ENCODE data around the gene DBNL. TPM values are rescaled to one million over a fixed set of nuclear protein-coding genes. Genes with fewer than 3 reads are reported as not detected.
A peak's percentile ranks its signal among the peaks of the same experiment; 100 is the strongest.

DBNL gene
- total RNA-seq, 2 experiments from 2014 or later: 148 to 153 TPM

GRCh38 chr7:44080686-44081265 lies 36.3 kb downstream of the DBNL start:
- no peaks in the 10 kb centered on the region for H3K27me3 Mint-ChIP-seq
- peak overlapping the region; percentile 95 for H3K27ac Mint-ChIP-seq
- H3K36me3 Mint-ChIP-seq: peaks cover 22% of the 10 kb centered on the region
- DNase-seq (no peak), ATAC-seq (no peak)
- peaks cover 45% of the 10 kb centered on the region for H3K4me1 Mint-ChIP-seq
- CTCF ChIA-PET: interaction anchor here (0.7 to 2.0 kb wide), 8 partner anchors 8 to 485 kb away, joined by 3 to 9 read pairs (median 4); partner anchors contain the start of gene YKT6
- H3K9me3 Mint-ChIP-seq (ENCODE audit: low read depth): no peaks in the 10 kb centered on the region
- peak overlapping the region; percentile 89 for H3K4me3 Mint-ChIP-seq

- no peaks in the 10 kb centered on the region for H3K27me3 Mint-ChIP-seq
- CTCF ChIA-PET: interaction anchor here (0.7 to 2.0 kb wide), 10 partner anchors 9 to 484 kb away, joined by 3 to 9 read pairs (median 4); partner anchors contain the start of genes DBNL, POLD2 and YKT6
- peak; percentile 70 for DNase-seq
Measured at GRCh38 chr7:44081266-44081748, 36.8 kb downstream of the DBNL start.

GRCh38 chr7:44082541-44083207 lies 38.2 kb downstream of the DBNL start:
- peak; percentile 99 for DNase-seq
- Mint-ChIP-seq H3K27me3 (no peaks in the 10 kb centered on the region), H3K27ac (peak overlapping the region; percentile 67), H3K4me1 (peaks cover 42% of the 10 kb centered on the region), H3K36me3 (peaks cover 18% of the 10 kb centered on the region), H3K4me3 (peak overlapping the region; percentile 89), H3K9me3 (ENCODE audit: low read depth) (no peaks in the 10 kb centered on the region)
- peak; percentile 95 for ATAC-seq
- CTCF ChIA-PET: no interaction called here

More at GRCh38 chr7:44081266-44081748, 36.8 kb downstream of the DBNL start:
- Mint-ChIP-seq H3K4me3 (peak overlapping the region; percentile 89), H3K36me3 (peaks cover 20% of the 10 kb centered on the region), H3K4me1 (peaks cover 45% of the 10 kb centered on the region), H3K27ac (peak overlapping the region; percentile 95), H3K9me3 (ENCODE audit: low read depth) (no peaks in the 10 kb centered on the region)
- ATAC-seq: no peak

- no peaks in the 10 kb centered on the region for H3K9me3 Mint-ChIP-seq (ENCODE audit: low read depth)
- peak overlapping the region; percentile 12 for H3K27ac Mint-ChIP-seq
- DNase-seq (no peak), ATAC-seq (no peak)
- peak overlapping the region; percentile 37 for H3K4me3 Mint-ChIP-seq
- no peaks in the 10 kb centered on the region for H3K27me3 Mint-ChIP-seq
- H3K36me3 Mint-ChIP-seq: peaks cover 9% of the 10 kb centered on the region
- CTCF ChIA-PET: interaction anchor here (0.9 to 3.1 kb wide), 3 partner anchors 9 to 39 kb away, joined by 3 to 14 read pairs (median 3); partner anchors contain the start of gene DBNL
- H3K4me1 Mint-ChIP-seq: peaks cover 33% of the 10 kb centered on the region
Measured at GRCh38 chr7:44083796-44084195, 39.3 kb downstream of the DBNL start.

GRCh38 chr7:44084701-44085100 lies 40.2 kb downstream of the DBNL start:
- CTCF ChIA-PET: interaction anchor here (0.7 to 3.1 kb wide), 2 partner anchors 10 to 14 kb away, joined by 3 to 14 read pairs; no protein-coding TSS in a partner anchor
- Mint-ChIP-seq H3K36me3 (peaks cover 6% of the 10 kb centered on the region), H3K27ac (no peak overlapping the region), H3K9me3 (ENCODE audit: low read depth) (no peaks in the 10 kb centered on the region), H3K27me3 (no peaks in the 10 kb centered on the region), H3K4me3 (no peak overlapping the region), H3K4me1 (peaks cover 27% of the 10 kb centered on the region)
- ATAC-seq (no peak), DNase-seq (no peak)

GRCh38 chr7:44085546-44085945 lies 41.0 kb downstream of the DBNL start:
- Mint-ChIP-seq H3K9me3 (ENCODE audit: low read depth) (no peaks in the 10 kb centered on the region), H3K27me3 (no peaks in the 10 kb centered on the region), H3K27ac (no peak overlapping the region), H3K4me3 (no peak overlapping the region), H3K4me1 (peaks cover 19% of the 10 kb centered on the region), H3K36me3 (peaks cover 6% of the 10 kb centered on the region)
- CTCF ChIA-PET: interaction anchor here (3.1 kb wide), 1 partner anchor 13 kb away, joined by 14 read pairs; no protein-coding TSS in a partner anchor
- DNase-seq (no peak), ATAC-seq (no peak)

- CTCF ChIA-PET: interaction anchor here (3.1 kb wide), 1 partner anchor 12 kb away, joined by 14 read pairs; no protein-coding TSS in a partner anchor
- no peak for ATAC-seq
- no peaks in the 10 kb centered on the region for H3K36me3 Mint-ChIP-seq
- no peak for DNase-seq
- H3K27ac Mint-ChIP-seq: no peak overlapping the region
- no peaks in the 10 kb centered on the region for H3K9me3 Mint-ChIP-seq (ENCODE audit: low read depth)
- peaks cover 11% of the 10 kb centered on the region for H3K4me1 Mint-ChIP-seq
- no peak overlapping the region for H3K4me3 Mint-ChIP-seq
- H3K27me3 Mint-ChIP-seq: no peaks in the 10 kb centered on the region
Measured at GRCh38 chr7:44086627-44087026, 42.1 kb downstream of the DBNL start.

- H3K36me3 Mint-ChIP-seq: no peaks in the 10 kb centered on the region
- no peak overlapping the region for H3K4me3 Mint-ChIP-seq
- no peak for ATAC-seq
- CTCF ChIA-PET: interaction anchor here (0.9 kb wide), 2 partner anchors 9 to 403 kb away, joined by 3 read pairs; partner anchors contain the start of gene NUDCD3
- no peak overlapping the region for H3K27ac Mint-ChIP-seq
- H3K9me3 Mint-ChIP-seq (ENCODE audit: low read depth): no peaks in the 10 kb centered on the region
- no peaks in the 10 kb centered on the region for H3K27me3 Mint-ChIP-seq
- H3K4me1 Mint-ChIP-seq: peaks cover 5% of the 10 kb centered on the region
- DNase-seq: no peak
Measured at GRCh38 chr7:44087911-44088838, 43.7 kb downstream of the DBNL start.

GRCh38 chr7:44093102-44093641 lies 48.7 kb downstream of the DBNL start:
- H3K4me3 Mint-ChIP-seq: no peak overlapping the region
- H3K27me3 Mint-ChIP-seq: no peaks in the 10 kb centered on the region
- H3K4me1 Mint-ChIP-seq: peaks cover 19% of the 10 kb centered on the region
- no peak for DNase-seq
- no peaks in the 10 kb centered on the region for H3K9me3 Mint-ChIP-seq (ENCODE audit: low read depth)
- no peak overlapping the region for H3K27ac Mint-ChIP-seq
- H3K36me3 Mint-ChIP-seq: no peaks in the 10 kb centered on the region
- ATAC-seq: no peak
- CTCF ChIA-PET: no interaction called here

- Mint-ChIP-seq H3K4me3 (no peak overlapping the region), H3K27me3 (no peaks in the 10 kb centered on the region), H3K36me3 (no peaks in the 10 kb centered on the region), H3K4me1 (peaks cover 24% of the 10 kb centered on the region), H3K27ac (no peak overlapping the region), H3K9me3 (ENCODE audit: low read depth) (no peaks in the 10 kb centered on the region)
- DNase-seq (no peak), ATAC-seq (no peak)
- CTCF ChIA-PET: no interaction called here
Measured at GRCh38 chr7:44094365-44094764, 49.9 kb downstream of the DBNL start.

GRCh38 chr7:44094883-44095592 lies 50.5 kb downstream of the DBNL start:
- no peak overlapping the region for H3K27ac Mint-ChIP-seq
- H3K36me3 Mint-ChIP-seq: no peaks in the 10 kb centered on the region

GRCh38 chr7:44095781-44096180 lies 51.3 kb downstream of the DBNL start:
- Mint-ChIP-seq H3K9me3 (ENCODE audit: low read depth) (no peaks in the 10 kb centered on the region), H3K4me1 (peaks cover 24% of the 10 kb centered on the region), H3K27me3 (no peaks in the 10 kb centered on the region), H3K4me3 (no peak overlapping the region), H3K27ac (no peak overlapping the region), H3K36me3 (no peaks in the 10 kb centered on the region)
- ATAC-seq: no peak
- no peak for DNase-seq
- CTCF ChIA-PET: no interaction called here

More at GRCh38 chr7:44094883-44095592, 50.5 kb downstream of the DBNL start:
- Mint-ChIP-seq H3K4me1 (peaks cover 24% of the 10 kb centered on the region), H3K27me3 (no peaks in the 10 kb centered on the region), H3K4me3 (no peak overlapping the region), H3K9me3 (ENCODE audit: low read depth) (no peaks in the 10 kb centered on the region)
- ATAC-seq (no peak), DNase-seq (no peak)
- CTCF ChIA-PET: interaction anchor here (0.6 kb wide), 1 partner anchor 10 kb away, joined by 3 read pairs; no protein-coding TSS in a partner anchor
